Hepatic stellate cell (primary cell): ENCODE results near the gene USP6NL.

Source experiments
- DNase-seq: peaks from one replicate; pipeline ENCODE4 v3.0.0; 2011; ENCODE audit warnings: low spot score

Gene USP6NL

GRCh38 chr10:11479300-11479699, 132.2 kb downstream of the USP6NL start:
- no peak for DNase-seq

- DNase-seq: no peak
These were observed 132.6 kb downstream of the USP6NL start for GRCh38 chr10:11478807-11479206.

- DNase-seq: no peak
These were observed 135.5 kb downstream of the USP6NL start for GRCh38 chr10:11475831-11476434.

GRCh38 chr10:11473128-11473760, 138.2 kb downstream of the USP6NL start:
- no peak for DNase-seq

- DNase-seq: peak; percentile 50
These were observed 139.2 kb downstream of the USP6NL start for GRCh38 chr10:11472158-11472753.

GRCh38 chr10:11469575-11470391, 141.7 kb downstream of the USP6NL start:
- DNase-seq: no peak

GRCh38 chr10:11468126-11468742, 143.2 kb downstream of the USP6NL start:
- no peak for DNase-seq

GRCh38 chr10:11465406-11465805, 146.0 kb downstream of the USP6NL start:
- no peak for DNase-seq

- no peak for DNase-seq
These were observed 148.3 kb downstream of the USP6NL start for GRCh38 chr10:11463111-11463510.

- no peak for DNase-seq
These were observed 149.4 kb downstream of the USP6NL start for GRCh38 chr10:11462071-11462470.

GRCh38 chr10:11457336-11457735, 154.1 kb downstream of the USP6NL start:
- DNase-seq: no peak

GRCh38 chr10:11454958-11455566, 156.4 kb downstream of the USP6NL start:
- DNase-seq: no peak

GRCh38 chr10:11454160-11454559, 157.3 kb downstream of the USP6NL start:
- DNase-seq: no peak

GRCh38 chr10:11451640-11452260, 159.7 kb downstream of the USP6NL start:
- DNase-seq: no peak

GRCh38 chr10:11450427-11450826, 161.0 kb downstream of the USP6NL start:
- no peak for DNase-seq

- DNase-seq: no peak
These were observed 161.7 kb downstream of the USP6NL start for GRCh38 chr10:11449761-11450160.

- no peak for DNase-seq
These were observed 162.8 kb downstream of the USP6NL start for GRCh38 chr10:11448545-11449244.

GRCh38 chr10:11448190-11448544, 163.3 kb downstream of the USP6NL start:
- DNase-seq: no peak

- DNase-seq: no peak
These were observed 163.9 kb downstream of the USP6NL start for GRCh38 chr10:11447586-11447985.

- DNase-seq: no peak
These were observed 164.6 kb downstream of the USP6NL start for GRCh38 chr10:11446864-11447263.

GRCh38 chr10:11446133-11446532, 165.3 kb downstream of the USP6NL start:
- DNase-seq: no peak
